Measurements from ENCODE around the gene CRYBG2.
"Not testable (repeated sequence)": the region's sequence is repeated elsewhere in the genome, so short reads cannot be mapped to it uniquely, and the experiment has no call there.

The CRYBG2 gene

GRCh38 chr1:26335774-26336476, 18.0 kb downstream of the CRYBG2 start:
- no peak for DNase-seq (ENCODE audit: low read depth)
- H3K4me3 ChIP-seq (ENCODE audit: control insufficient read depth, low read depth, low read length), result peak overlapping the region; percentile 34
- no peak for TF ChIP-seq CTCF (IDR thresholded peaks at IDR 0.05; ENCODE audit: control insufficient read depth, insufficient read depth, low read depth, low read length, missing control alignments)

DNA sequence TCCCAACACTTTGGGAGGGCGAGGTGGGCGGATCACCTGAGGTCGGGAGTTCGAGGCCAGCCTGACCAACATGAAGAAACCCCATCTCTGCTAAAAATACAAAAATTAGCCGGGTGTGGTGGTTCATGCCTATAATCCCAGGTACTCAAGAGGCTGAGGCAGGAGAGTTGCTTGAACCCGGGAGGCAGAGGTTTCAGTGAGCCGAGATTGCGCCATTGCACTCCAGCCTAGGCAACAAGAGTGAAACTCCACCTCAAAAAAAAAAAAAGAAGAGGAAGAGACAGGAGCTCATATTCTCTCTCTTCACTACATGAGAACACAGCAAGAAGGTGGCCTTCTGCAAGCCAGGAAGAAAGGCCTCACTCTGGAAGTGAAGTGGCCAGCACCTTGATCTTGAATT, 20.6 kb downstream of the CRYBG2 start:
- H3K4me3 ChIP-seq (ENCODE audit: control insufficient read depth, low read depth, low read length); DNase-seq (ENCODE audit: low read depth): not testable (repeated sequence)

DNA sequence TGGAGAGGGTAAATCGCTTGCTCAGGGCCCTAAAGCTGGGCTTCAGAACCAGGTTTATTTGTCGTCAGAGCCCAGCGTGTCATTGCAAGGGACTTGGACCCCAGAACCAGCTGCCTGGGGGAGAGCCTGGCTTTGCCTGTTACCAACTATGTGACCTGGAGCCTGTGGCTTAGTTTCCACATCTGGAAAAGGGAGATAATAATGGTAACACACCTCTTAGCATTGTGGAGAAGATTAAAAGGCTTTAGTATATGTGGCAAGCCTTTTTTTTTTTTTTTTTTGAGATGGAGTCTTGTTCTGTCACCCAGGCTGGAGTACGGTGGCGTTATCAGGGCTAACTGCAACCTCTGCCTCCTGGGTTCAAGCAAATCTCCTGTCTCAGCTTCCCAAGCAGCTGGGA, 23.7 kb downstream of the CRYBG2 start:
- no peak for DNase-seq (ENCODE audit: low read depth)
- TF ChIP-seq CTCF (IDR thresholded peaks at IDR 0.05; ENCODE audit: control insufficient read depth, insufficient read depth, low read depth, low read length, missing control alignments), result no peak
- H3K4me3 ChIP-seq (ENCODE audit: control insufficient read depth, low read depth, low read length), result no peak overlapping the region

GRCh38 chr1:26329380-26329779, 24.6 kb downstream of the CRYBG2 start:
- not testable (repeated sequence) for DNase-seq (ENCODE audit: low read depth); H3K4me3 ChIP-seq (ENCODE audit: control insufficient read depth, low read depth, low read length)

- DNase-seq (ENCODE audit: low read depth), result no peak
- H3K4me3 ChIP-seq (ENCODE audit: control insufficient read depth, low read depth, low read length), result no peak overlapping the region
- TF ChIP-seq CTCF (IDR thresholded peaks at IDR 0.05; ENCODE audit: control insufficient read depth, insufficient read depth, low read depth, low read length, missing control alignments), result no peak
Observed at GRCh38 chr1:26328597-26328996, 25.3 kb downstream of the CRYBG2 start.

GRCh38 chr1:26327956-26328362, 26.0 kb downstream of the CRYBG2 start:
- TF ChIP-seq CTCF (IDR thresholded peaks at IDR 0.05; ENCODE audit: control insufficient read depth, insufficient read depth, low read depth, low read length, missing control alignments), result no peak
- DNase-seq (ENCODE audit: low read depth), result no peak
- H3K4me3 ChIP-seq (ENCODE audit: control insufficient read depth, low read depth, low read length), result no peak overlapping the region

- no peak overlapping the region for H3K4me3 ChIP-seq (ENCODE audit: control insufficient read depth, low read depth, low read length)
- DNase-seq (ENCODE audit: low read depth), result no peak
- no peak for TF ChIP-seq CTCF (IDR thresholded peaks at IDR 0.05; ENCODE audit: control insufficient read depth, insufficient read depth, low read depth, low read length, missing control alignments)
Observed at GRCh38 chr1:26324550-26324949, 29.4 kb downstream of the CRYBG2 start.

GRCh38 chr1:26323382-26323781, 30.5 kb downstream of the CRYBG2 start:
- TF ChIP-seq CTCF (IDR thresholded peaks at IDR 0.05; ENCODE audit: control insufficient read depth, insufficient read depth, low read depth, low read length, missing control alignments), result no peak
- no peak for DNase-seq (ENCODE audit: low read depth)
- no peak overlapping the region for H3K4me3 ChIP-seq (ENCODE audit: control insufficient read depth, low read depth, low read length)

Measured in AG09309 (cell line).